ENCODE data around the gene ZNF281. TPM values are rescaled to one million over a fixed set of nuclear protein-coding genes. Genes with fewer than 3 reads are reported as not detected.

The ZNF281 gene
- total RNA-seq, 1 donor from 2014 or later, result 47.1 TPM

- Histone ChIP-seq H3K4me2 (no peak overlapping the region), H3K9me3 (ENCODE audit: low read depth) (no peaks in the 10 kb centered on the region), H3K79me2 (ENCODE audit: low read depth) (no peaks in the 10 kb centered on the region), H3K4me1 (no peaks in the 10 kb centered on the region), H3K4me3 (no peak overlapping the region), H3F3A (ENCODE audit: low read depth) (no peaks in the 10 kb centered on the region), H4K20me1 (ENCODE audit: low read depth) (no peaks in the 10 kb centered on the region), H3K9ac (no peak overlapping the region), H3K27ac (no peak overlapping the region), H3K27me3 (no peaks in the 10 kb centered on the region), H2AFZ (replicated peaks) (no peak overlapping the region), H3K36me3 (no peaks in the 10 kb centered on the region)
- Mint-ChIP-seq H3K9me3 (no peaks in the 10 kb centered on the region), H3K27me3 (ENCODE audit: insufficient read depth, low read depth) (peaks cover 5% of the 10 kb centered on the region), H3K27ac (no peak overlapping the region), H3K4me3 (no peak overlapping the region), H3K4me1 (peaks cover 3% of the 10 kb centered on the region), H3K36me3 (no peaks in the 10 kb centered on the region)
- no peak for DNase-seq (ENCODE audit: low spot score)
- no peak for TF ChIP-seq CTCF (IDR thresholded peaks at IDR 0.05)
- TF ChIP-seq EZH2 (IDR thresholded peaks at IDR 0.05), result no peak
- TF ChIP-seq EZH2phosphoT487 (IDR thresholded peaks at IDR 0.05), result no peak
Observed at GRCh38 chr1:200379940-200380588, 29.8 kb downstream of the ZNF281 start.

- H4K20me1 ChIP-seq (ENCODE audit: low read depth), result no peaks in the 10 kb centered on the region
- no peak overlapping the region for H3K27ac ChIP-seq
- H3K9ac ChIP-seq, result no peak overlapping the region
- no peak overlapping the region for H2AFZ ChIP-seq (replicated peaks)
- H3K4me1 ChIP-seq, result peaks cover 4% of the 10 kb centered on the region
- H3K36me3 Mint-ChIP-seq, result no peaks in the 10 kb centered on the region
- H3K4me3 Mint-ChIP-seq, result no peak overlapping the region
- peaks cover 5% of the 10 kb centered on the region for H3K27me3 Mint-ChIP-seq (ENCODE audit: insufficient read depth, low read depth)
- H3K4me1 Mint-ChIP-seq, result peaks cover 7% of the 10 kb centered on the region
- no peaks in the 10 kb centered on the region for H3K27me3 ChIP-seq
- H3K9me3 ChIP-seq (ENCODE audit: low read depth), result no peaks in the 10 kb centered on the region
- TF ChIP-seq EZH2phosphoT487 (IDR thresholded peaks at IDR 0.05), result no peak
- TF ChIP-seq CTCF (IDR thresholded peaks at IDR 0.05), result no peak
- TF ChIP-seq EZH2 (IDR thresholded peaks at IDR 0.05), result no peak
- peaks cover 2% of the 10 kb centered on the region for H3F3A ChIP-seq (ENCODE audit: low read depth)
- H3K4me3 ChIP-seq, result no peak overlapping the region
- no peaks in the 10 kb centered on the region for H3K36me3 ChIP-seq
- H3K79me2 ChIP-seq (ENCODE audit: low read depth), result no peaks in the 10 kb centered on the region
- no peak for DNase-seq (ENCODE audit: low spot score)
- H3K9me3 Mint-ChIP-seq, result no peaks in the 10 kb centered on the region
- no peak overlapping the region for H3K4me2 ChIP-seq
- H3K27ac Mint-ChIP-seq, result no peak overlapping the region
Observed at GRCh38 chr1:200379432-200379757, 30.4 kb downstream of the ZNF281 start.

- Histone ChIP-seq H4K20me1 (ENCODE audit: low read depth) (no peaks in the 10 kb centered on the region), H3K79me2 (ENCODE audit: low read depth) (no peaks in the 10 kb centered on the region), H3K9me3 (ENCODE audit: low read depth) (no peaks in the 10 kb centered on the region), H3K4me1 (peaks cover 17% of the 10 kb centered on the region), H3K9ac (no peak overlapping the region), H3K4me2 (no peak overlapping the region), H3K36me3 (no peaks in the 10 kb centered on the region), H3K27ac (no peak overlapping the region), H2AFZ (replicated peaks) (no peak overlapping the region), H3F3A (ENCODE audit: low read depth) (peaks cover 8% of the 10 kb centered on the region), H3K27me3 (no peaks in the 10 kb centered on the region), H3K4me3 (no peak overlapping the region)
- TF ChIP-seq EZH2phosphoT487 (IDR thresholded peaks at IDR 0.05), result no peak
- no peak for TF ChIP-seq CTCF (IDR thresholded peaks at IDR 0.05)
- TF ChIP-seq EZH2 (IDR thresholded peaks at IDR 0.05), result no peak
- DNase-seq (ENCODE audit: low spot score), result no peak
- Mint-ChIP-seq H3K36me3 (no peaks in the 10 kb centered on the region), H3K27me3 (ENCODE audit: insufficient read depth, low read depth) (peaks cover 5% of the 10 kb centered on the region), H3K9me3 (no peaks in the 10 kb centered on the region), H3K4me1 (peaks cover 19% of the 10 kb centered on the region), H3K27ac (no peak overlapping the region), H3K4me3 (no peak overlapping the region)
Observed at GRCh38 chr1:200378096-200378495, 31.7 kb downstream of the ZNF281 start.
